HUES64 (cell line): ENCODE data around the gene CFD.
A peak's percentile ranks its signal among the peaks of the same experiment; 100 is the strongest.

ENCODE experiments used
- H3K27ac ChIP-seq: 2 replicates; pipeline ENCODE4 v1.7.0; 2013; ENCODE audit warnings: low read depth, low read length, inconsistent platforms
- H3K27me3 ChIP-seq: 2 replicates; pipeline ENCODE4 v1.6.1; 2013; ENCODE audit warnings: mild to moderate bottlenecking, low read length; ENCODE audit not compliant: insufficient read depth
- H3K36me3 ChIP-seq: 2 replicates; pipeline ENCODE4 v1.6.1; 2013; ENCODE audit warnings: mild to moderate bottlenecking, low read length; ENCODE audit not compliant: insufficient read depth
- H3K4me1 ChIP-seq: 2 replicates; pipeline ENCODE4 v1.6.1; 2013; ENCODE audit warnings: mild to moderate bottlenecking, low read length, moderate library complexity; ENCODE audit not compliant: insufficient read depth
- H3K4me3 ChIP-seq: 2 replicates; pipeline ENCODE4 v1.5.1; 2013; ENCODE audit warnings: mild to moderate bottlenecking, low read length, moderate library complexity
- H3K9ac ChIP-seq: 2 replicates; pipeline ENCODE4 v1.6.1; 2013; ENCODE audit warnings: mild to moderate bottlenecking, low read depth, low read length
- H3K9me3 ChIP-seq: 2 replicates; pipeline ENCODE4 v1.6.1; 2013; ENCODE audit warnings: low read depth, low read length; ENCODE audit not compliant: insufficient read depth
- WGBS: fragments of 150-250, 120-280 bp; methylation state at CpG from one replicate; pipeline ENCODE4 v1.1.7; 2013; ENCODE audit warnings: missing lambda C conversion rate; 5-methylcytosine and 5-hydroxymethylcytosine counted together

Gene CFD

DNA sequence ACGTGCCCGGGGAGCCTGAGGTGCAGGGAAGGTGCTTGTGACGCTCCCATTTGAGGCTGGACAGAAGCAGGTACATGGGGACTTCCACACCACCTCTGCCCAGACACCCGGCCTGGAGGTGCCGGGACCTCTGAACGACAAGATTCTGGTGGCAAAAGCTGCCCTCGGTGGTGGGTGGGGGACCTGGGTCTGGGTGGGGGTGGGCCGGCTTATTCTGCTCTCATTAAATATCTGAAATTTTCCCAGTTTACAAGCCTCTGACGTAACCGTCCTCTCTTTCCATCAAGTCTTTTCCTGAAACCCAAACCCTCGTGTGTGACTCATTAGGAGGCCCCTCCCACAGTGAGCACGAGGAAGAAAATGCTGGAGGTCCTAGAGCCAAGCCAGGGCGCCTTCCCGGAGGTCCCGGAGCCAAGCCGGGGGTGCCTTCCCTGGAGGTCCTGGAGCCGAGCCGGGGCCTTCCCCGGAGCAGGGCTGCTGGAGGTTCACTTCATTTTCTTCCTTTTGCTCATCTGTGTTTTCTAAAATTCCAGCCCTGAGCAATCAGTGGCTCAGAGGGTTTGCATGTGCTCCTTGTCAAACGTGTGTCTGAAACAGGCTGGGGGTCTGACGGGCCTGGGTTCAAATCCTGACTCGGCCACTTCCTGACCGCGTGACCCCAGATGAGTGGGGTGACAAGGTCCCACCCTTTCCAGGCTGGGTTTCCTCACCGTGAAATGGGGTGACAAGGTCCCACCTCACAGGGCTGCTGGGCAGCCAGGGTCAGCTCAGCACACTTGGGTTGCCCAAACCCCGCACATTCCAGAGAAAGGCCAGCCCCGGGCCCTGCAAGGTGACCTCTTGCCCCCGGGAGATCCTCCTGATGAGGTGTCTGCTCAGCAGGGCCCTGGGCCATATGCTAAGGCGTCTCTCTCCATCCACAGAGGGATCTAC is 10.0 kb downstream of the CFD start:
- Histone ChIP-seq H3K4me1 (no peaks in the 10 kb centered on the region), H3K27me3 (no peaks in the 10 kb centered on the region), H3K9me3 (no peaks in the 10 kb centered on the region), H3K4me3 (no peak overlapping the region), H3K9ac (no peak overlapping the region), H3K36me3 (peaks cover 12% of the 10 kb centered on the region), H3K27ac (no peak overlapping the region)
- WGBS, result 86% methylated on average over 29 of the region's 29 CpGs

DNA sequence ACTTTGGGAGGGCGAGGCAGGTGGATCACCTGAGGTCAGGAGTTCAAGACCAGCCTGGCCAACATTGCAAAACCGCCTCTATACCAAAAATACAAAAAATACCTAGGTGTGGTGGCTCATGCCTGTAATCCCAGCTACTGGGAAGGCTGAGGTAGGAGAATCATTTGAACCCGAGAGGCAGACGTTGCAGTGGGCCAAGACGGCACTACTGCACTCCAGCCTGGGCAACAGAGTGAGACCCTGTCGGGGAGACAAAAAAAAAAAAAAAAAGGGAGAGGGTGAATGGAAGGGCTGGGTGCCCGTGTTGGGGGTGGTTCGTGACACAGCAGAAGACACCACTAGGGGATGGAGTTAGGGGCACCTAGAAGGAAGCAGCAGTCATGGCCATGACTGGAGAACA is 10.8 kb downstream of the CFD start:
- 90% methylated on average over 8 of the region's 8 CpGs for WGBS
- Histone ChIP-seq H3K27ac (no peak overlapping the region), H3K36me3 (peaks cover 16% of the 10 kb centered on the region), H3K4me3 (no peak overlapping the region), H3K4me1 (no peaks in the 10 kb centered on the region), H3K9me3 (no peaks in the 10 kb centered on the region), H3K27me3 (no peaks in the 10 kb centered on the region), H3K9ac (no peak overlapping the region)

DNA sequence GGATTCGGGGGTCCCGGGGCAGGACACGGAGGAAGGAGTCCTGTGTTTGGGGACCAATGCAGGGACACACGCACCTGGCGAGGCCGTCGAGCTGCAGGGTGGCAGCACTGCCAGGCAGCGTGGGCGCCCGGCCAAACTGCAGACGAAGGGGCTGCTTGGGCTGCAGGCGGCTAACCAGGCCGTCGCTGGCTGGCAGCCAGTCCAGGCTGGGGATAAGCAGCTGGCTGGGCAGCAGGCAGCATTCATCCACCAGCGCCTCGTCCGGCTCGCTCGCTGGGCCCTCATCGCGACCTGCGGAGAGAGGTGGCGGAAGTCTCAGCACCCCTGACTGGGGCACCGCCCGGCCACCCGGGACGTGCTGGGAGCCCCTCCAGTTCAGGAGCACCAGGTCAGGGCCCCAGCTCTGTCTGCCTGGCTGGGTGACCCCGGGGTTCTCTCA is 11.5 kb downstream of the CFD start:
- H3K27me3 ChIP-seq, result no peaks in the 10 kb centered on the region
- peaks cover 23% of the 10 kb centered on the region for H3K36me3 ChIP-seq
- no peaks in the 10 kb centered on the region for H3K9me3 ChIP-seq
- H3K9ac ChIP-seq, result no peak overlapping the region
- no peak overlapping the region for H3K4me3 ChIP-seq
- no peaks in the 10 kb centered on the region for H3K4me1 ChIP-seq
- WGBS, result 87% methylated on average over 28 of the region's 28 CpGs
- H3K27ac ChIP-seq, result peak overlapping the region; percentile 4; the same call in 1 of the 2 replicates

DNA sequence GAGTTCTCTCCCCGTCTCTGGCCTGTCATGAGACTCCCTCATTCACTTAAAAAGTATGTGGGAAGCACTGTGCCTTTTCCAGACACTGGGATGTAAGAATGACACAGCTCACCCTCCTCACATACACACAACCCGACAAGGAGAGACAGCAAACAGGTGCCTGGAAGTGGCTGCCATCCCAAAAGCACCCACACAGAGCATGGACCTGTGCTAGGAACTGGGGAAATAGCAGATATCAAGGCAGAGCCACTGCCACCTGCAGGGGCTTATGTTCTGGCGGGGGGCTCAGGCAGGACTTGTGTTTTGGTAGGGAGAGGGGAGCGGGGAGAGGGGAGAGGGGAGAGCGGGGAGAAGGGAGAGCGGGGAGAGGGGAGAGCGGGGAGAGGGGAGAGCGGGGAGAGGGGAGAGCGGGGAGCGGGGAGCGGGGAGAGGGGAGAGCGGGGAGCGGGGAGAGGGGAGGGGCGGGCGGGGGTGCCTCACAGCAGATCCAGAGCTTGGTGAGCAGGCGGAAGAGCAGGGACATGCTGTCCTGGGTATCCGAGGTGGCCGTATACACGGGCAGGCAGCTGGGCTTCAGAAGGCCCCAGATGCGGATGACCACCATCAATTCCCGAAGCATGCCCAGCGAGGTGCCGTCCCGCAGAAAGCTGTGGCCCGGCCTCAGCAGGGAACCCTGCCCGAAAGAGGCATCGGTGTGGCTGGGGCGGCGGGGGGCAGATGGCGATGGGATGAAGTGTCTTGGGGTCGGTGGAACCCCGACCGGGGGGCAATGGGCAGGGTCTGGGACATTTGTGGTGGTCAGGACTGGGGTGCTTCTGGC is 12.2 kb downstream of the CFD start:
- H3K27ac ChIP-seq, result peak overlapping the region; percentile 70; the same call in 1 of the 2 replicates
- H3K36me3 ChIP-seq, result peaks cover 28% of the 10 kb centered on the region
- 60% methylated on average over 22 of the region's 33 CpGs for WGBS

DNA sequence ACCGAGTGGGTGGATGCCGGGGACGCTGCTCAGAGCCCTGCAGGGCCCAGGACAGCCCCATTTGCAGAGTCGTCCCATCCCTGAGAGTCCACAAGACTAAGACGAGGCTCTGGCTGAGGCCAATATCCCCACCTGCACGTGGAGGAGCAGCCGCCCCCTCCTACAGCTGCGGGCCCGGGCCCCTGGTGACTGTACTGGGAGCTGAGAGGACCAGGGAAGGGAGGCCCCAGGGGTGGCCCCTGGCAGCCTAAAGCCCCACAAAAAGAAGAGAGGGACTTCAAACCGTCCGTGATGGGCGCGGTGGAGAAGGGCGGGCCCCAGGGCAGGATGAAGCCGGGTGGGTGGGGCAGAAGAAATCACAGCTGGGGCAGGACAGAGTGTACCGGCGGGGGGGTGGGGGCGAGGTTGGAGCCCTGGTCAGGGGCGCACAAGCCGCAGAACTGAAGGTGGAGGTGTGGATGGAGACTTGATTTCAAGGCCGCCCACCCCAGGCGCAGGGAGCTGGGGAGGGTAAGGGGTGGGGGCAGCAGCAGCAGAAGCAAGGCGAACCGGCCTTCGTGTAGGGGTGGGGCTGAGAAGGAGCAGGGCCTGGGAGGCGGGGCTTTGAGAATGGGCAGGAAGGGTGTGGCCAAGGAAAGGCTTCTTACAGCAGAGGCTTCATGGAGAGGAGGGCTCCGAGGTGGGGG is 12.9 kb downstream of the CFD start:
- Histone ChIP-seq H3K4me3 (peak overlapping the region; percentile 27; the same call in 1 of the 2 replicates), H3K4me1 (no peaks in the 10 kb centered on the region), H3K27me3 (no peaks in the 10 kb centered on the region), H3K9ac (no peak overlapping the region), H3K9me3 (no peaks in the 10 kb centered on the region), H3K36me3 (peaks cover 33% of the 10 kb centered on the region), H3K27ac (peak overlapping the region; percentile 70; the same call in 1 of the 2 replicates)
- 43% methylated on average over 27 of the region's 27 CpGs for WGBS

More for the DNA sequence above, 12.2 kb downstream of the CFD start:
- Histone ChIP-seq H3K27me3 (no peaks in the 10 kb centered on the region), H3K9ac (no peak overlapping the region), H3K4me1 (no peaks in the 10 kb centered on the region), H3K4me3 (peak overlapping the region; percentile 27; the same call in 1 of the 2 replicates), H3K9me3 (no peaks in the 10 kb centered on the region)

DNA sequence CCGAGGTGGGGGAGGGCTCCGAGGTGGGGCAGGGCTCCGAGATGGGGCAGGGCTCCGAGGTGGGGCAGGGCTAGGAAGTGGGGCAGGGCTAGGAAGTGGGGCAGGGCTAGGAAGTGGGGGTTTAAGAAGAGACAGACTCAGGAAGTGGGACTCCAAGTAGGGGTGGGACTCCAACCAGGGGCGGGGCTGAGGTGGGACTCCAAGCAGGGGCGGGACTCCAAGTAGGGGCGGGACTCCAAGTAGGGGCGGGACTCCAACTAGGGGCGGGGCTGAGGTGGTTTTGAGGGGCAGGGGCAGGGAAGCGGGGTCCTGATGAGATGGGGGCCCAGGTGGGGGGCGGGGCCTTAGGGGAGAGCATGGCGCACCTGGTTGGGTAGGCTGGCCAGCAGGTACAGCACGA is 13.6 kb downstream of the CFD start:
- Histone ChIP-seq H3K4me1 (no peaks in the 10 kb centered on the region), H3K27me3 (no peaks in the 10 kb centered on the region), H3K27ac (no peak overlapping the region), H3K36me3 (peaks cover 29% of the 10 kb centered on the region), H3K9ac (no peak overlapping the region), H3K4me3 (no peak overlapping the region), H3K9me3 (no peaks in the 10 kb centered on the region)
- WGBS, result 63% methylated on average over 13 of the region's 13 CpGs

DNA sequence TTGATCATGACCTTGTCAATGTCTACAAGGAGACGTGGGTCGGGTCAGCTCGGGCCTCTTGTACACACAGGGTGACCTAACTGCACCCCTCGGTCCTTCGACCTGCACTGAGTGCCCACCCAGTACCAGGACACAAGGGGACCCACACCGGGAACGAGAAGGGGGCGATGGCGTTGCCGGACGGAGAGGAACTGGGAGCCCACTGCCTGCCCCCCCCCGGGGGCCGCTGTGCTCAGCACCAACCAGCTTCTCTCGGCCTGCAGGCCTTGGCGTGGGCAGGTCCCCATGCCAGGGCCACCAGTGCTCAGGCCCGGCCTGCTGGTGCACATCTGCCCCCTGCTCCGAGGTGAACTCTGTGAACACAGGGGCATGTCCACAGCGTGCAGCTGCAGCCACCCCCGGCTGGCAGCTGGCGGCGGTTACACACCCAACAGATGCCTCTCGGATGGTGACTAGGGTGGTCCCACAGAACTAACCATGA is 14.1 kb downstream of the CFD start:
- H3K4me3 ChIP-seq, result no peak overlapping the region
- H3K9ac ChIP-seq, result no peak overlapping the region
- 91% methylated on average over 22 of the region's 22 CpGs for WGBS
- H3K27me3 ChIP-seq, result no peaks in the 10 kb centered on the region
- no peaks in the 10 kb centered on the region for H3K4me1 ChIP-seq
- H3K27ac ChIP-seq, result no peak overlapping the region; the same call in 1 of the 2 replicates
- H3K36me3 ChIP-seq, result peaks cover 24% of the 10 kb centered on the region
- H3K9me3 ChIP-seq, result no peaks in the 10 kb centered on the region

DNA sequence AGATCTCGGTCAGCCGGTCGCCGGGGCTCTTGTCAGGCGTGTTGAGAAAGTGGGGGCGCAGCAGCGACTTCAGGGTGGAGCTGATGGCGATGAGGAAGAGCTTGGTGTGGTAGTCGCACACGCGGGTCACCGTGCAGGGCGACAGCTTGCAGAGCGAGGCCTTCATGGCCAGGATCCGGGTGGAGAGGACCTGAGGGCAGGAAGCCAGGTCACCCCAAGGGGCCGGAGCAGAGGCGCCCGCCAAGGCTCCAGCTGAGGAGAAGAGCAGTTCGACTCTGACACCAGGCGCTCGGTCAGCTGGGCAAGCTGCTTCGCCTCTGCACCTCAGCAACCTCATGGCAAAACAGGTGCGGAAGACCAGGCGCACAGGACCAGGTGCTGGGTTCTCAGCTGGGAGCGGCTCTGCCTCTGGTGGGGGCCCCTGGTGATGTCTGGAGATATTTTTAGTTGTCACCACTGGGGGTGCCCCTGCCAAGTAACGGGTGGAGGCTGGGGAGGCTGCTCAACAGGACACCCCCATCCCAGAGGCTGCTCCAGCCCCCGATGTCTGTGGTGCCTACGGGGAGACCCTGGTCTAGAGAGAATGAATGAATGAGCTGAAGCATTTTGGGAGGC is 15.9 kb downstream of the CFD start:
- Histone ChIP-seq H3K27ac (no peak overlapping the region), H3K9me3 (no peaks in the 10 kb centered on the region), H3K4me1 (no peaks in the 10 kb centered on the region), H3K36me3 (peaks cover 28% of the 10 kb centered on the region), H3K27me3 (no peaks in the 10 kb centered on the region), H3K9ac (no peak overlapping the region), H3K4me3 (no peak overlapping the region)
- 96% methylated on average over 28 of the region's 28 CpGs for WGBS

DNA sequence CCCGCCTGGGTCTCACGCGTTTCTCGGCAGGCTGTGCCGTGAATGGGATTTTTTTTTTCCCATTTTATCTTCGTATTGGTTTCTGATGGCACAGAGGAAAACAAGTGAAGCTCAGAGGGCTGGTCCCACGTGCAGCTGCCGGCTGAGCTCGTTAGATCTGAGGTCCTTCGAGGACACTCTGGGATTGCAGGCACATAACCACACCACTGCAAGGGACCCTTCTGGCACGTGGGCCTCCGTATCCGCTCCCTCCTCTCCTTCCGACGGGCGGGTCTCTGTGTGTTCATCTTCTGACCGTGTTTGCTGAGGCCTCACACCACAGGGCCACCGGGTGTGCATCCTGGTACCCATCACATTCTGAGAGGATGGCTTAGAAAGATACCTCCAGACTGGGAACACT is 16.6 kb downstream of the CFD start:
- H3K27me3 ChIP-seq, result no peaks in the 10 kb centered on the region
- no peak overlapping the region for H3K27ac ChIP-seq
- peaks cover 30% of the 10 kb centered on the region for H3K36me3 ChIP-seq
- H3K4me3 ChIP-seq, result no peak overlapping the region
- H3K4me1 ChIP-seq, result no peaks in the 10 kb centered on the region
- WGBS, result 95% methylated on average over 18 of the region's 18 CpGs
- no peaks in the 10 kb centered on the region for H3K9me3 ChIP-seq
- no peak overlapping the region for H3K9ac ChIP-seq

DNA sequence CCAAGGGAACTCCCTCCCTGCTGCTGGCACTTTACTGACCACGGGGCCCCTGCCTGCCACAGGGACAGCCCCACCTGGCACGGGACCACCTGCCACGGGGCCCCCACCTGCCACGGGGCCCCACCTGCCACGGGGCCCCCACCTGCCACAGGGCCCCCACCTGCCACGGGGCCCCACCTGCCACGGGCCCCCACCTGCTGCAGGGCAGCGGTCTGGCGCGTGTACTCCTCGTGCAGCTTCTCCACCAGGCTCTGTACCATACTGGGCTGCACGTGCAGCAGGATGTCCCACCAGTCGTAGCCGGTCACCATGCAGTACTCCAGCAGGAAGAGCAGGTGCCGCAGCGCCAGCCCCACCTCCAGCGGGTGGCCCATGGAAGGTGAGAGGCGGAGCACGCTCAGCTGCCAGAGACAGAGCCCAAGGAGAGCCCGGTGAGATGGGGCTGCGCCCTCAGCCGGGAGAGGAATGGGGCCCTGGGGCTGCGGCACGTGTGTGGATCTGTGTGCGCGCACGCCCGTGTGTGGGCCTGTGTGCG is 17.4 kb downstream of the CFD start:
- Histone ChIP-seq H3K4me3 (no peak overlapping the region), H3K4me1 (no peaks in the 10 kb centered on the region), H3K36me3 (peaks cover 38% of the 10 kb centered on the region), H3K9me3 (no peaks in the 10 kb centered on the region), H3K27me3 (no peaks in the 10 kb centered on the region), H3K27ac (no peak overlapping the region), H3K9ac (no peak overlapping the region)
- 91% methylated on average over 29 of the region's 29 CpGs for WGBS
